ENCODE measurements around the gene CENATAC.
"Not testable (repeated sequence)": the region's sequence is repeated elsewhere in the genome, so short reads cannot be mapped to it uniquely, and the experiment has no call there.

CENATAC gene, protein sequence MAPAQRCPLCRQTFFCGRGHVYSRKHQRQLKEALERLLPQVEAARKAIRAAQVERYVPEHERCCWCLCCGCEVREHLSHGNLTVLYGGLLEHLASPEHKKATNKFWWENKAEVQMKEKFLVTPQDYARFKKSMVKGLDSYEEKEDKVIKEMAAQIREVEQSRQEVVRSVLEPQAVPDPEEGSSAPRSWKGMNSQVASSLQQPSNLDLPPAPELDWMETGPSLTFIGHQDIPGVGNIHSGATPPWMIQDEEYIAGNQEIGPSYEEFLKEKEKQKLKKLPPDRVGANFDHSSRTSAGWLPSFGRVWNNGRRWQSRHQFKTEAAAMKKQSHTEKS

DNA sequence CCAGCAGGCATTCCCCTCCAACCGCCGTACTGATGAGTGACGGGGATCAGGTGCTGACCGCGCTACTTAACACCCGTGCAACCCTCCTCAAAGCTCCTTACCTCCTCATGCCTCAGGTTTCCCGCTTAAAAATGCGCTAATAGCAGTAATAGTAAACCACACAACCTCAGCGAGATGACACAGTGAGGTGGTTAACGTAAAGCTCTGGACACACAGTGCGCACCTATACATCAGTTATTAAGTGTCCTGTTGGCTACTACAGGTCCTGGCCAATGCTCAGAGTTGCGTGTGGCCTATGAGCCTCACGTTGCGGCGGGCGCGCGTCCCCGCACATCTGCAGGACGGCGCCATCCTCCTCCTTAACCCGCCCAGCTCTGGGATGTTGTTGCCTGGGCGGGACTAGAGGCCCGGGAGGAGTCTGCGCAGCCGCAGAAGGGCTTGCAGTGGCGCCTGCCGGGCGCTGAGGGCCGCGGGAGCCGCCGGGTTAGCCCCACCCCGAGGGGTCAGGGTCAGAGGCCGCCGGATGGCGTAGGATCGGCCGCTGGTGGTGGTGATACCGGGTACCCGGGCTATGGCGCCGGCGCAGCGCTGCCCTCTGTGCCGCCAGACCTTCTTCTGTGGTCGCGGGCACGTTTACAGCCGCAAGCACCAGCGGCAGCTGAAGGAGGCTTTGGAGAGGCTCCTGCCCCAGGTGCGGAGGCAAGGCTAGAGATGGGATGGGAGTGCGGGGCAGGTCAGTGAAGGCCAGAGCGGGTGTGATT, at the start of gene CENATAC:
Gene CENATAC (plus strand): TSS at position 512 of the 761 bp plus-strand sequence. CDS start 60 bp downstream, at position 572.
- H3K79me2 ChIP-seq (ENCODE audit: control insufficient read depth, insufficient read depth, low read length, unreplicated experiment), result peaks cover 27% of the 10 kb centered on the region
- peak within 1 kb of the TSS; percentile 77 for H2AFZ ChIP-seq (ENCODE audit: low read length, unreplicated experiment)
- no peaks in the 10 kb centered on the region for H3K27me3 ChIP-seq (ENCODE audit: insufficient read depth, low read length)
- H3K36me3 ChIP-seq (ENCODE audit: insufficient read depth, low read length), result peaks cover 10% of the 10 kb centered on the region
- H3K27ac ChIP-seq (ENCODE audit: low read depth, low read length), result peak within 1 kb of the TSS; percentile 29
- peaks cover 24% of the 10 kb centered on the region for H3K4me1 ChIP-seq (ENCODE audit: control insufficient read depth, insufficient read depth, low read length, unreplicated experiment)
- peak within 1 kb of the TSS; percentile 88 for H3K4me3 ChIP-seq (ENCODE audit: low read depth, low read length)

DNA sequence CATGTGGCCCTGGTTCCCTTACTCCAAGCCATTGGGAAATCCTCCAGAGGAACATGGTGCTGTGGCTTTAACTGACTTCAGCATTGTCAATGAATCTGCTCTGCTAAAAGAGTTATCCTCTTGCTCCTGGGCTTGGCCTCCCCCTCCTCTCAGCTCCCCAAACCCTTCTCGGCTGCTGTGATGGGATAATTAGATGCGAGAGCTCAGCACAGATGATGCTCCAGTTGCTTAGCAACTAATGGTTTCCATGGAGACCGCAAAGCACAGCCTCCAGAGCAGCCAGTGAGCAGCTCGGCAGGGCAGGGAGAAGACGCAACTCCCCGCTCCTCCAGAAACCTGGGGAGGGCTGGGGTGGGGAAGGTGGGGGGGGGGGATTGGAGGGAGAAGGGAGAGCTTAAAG, 44.7 kb upstream of the CENATAC start:
- H3K79me2 ChIP-seq (ENCODE audit: control insufficient read depth, insufficient read depth, low read length, unreplicated experiment), result no peaks in the 10 kb centered on the region
- H2AFZ ChIP-seq (ENCODE audit: low read length, unreplicated experiment), result no peak overlapping the region
- no peak overlapping the region for H3K4me3 ChIP-seq (ENCODE audit: low read depth, low read length)

DNA sequence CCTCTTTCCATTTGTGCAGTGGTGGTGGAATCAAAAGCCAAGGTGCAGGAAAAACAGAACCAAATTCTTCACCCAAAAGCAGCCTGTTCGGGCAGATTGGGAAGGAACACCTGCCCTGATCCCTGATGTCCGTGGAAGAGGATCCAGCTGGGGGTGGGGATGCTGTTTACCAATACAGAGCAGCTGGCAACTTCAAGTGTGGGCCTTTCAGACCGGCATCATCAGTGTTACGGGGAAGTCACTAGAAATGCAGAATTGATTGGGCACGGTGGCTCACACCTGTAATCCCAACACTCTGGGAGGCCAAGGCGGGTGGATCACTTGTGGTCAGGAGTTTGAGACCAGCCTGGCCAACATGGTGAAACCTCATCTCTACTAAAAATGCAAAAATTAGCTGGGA, 44.0 kb upstream of the CENATAC start:
- H3K4me3 ChIP-seq (ENCODE audit: low read depth, low read length); H3K36me3 ChIP-seq (ENCODE audit: insufficient read depth, low read length); H3K79me2 ChIP-seq (ENCODE audit: control insufficient read depth, insufficient read depth, low read length, unreplicated experiment); H3K27me3 ChIP-seq (ENCODE audit: insufficient read depth, low read length); H2AFZ ChIP-seq (ENCODE audit: low read length, unreplicated experiment); H3K27ac ChIP-seq (ENCODE audit: low read depth, low read length); H3K4me1 ChIP-seq (ENCODE audit: control insufficient read depth, insufficient read depth, low read length, unreplicated experiment): not testable (repeated sequence)

More for the DNA sequence above, 44.7 kb upstream of the CENATAC start:
- Histone ChIP-seq H3K27ac (ENCODE audit: low read depth, low read length) (no peak overlapping the region), H3K36me3 (ENCODE audit: insufficient read depth, low read length) (no peaks in the 10 kb centered on the region), H3K27me3 (ENCODE audit: insufficient read depth, low read length) (peaks cover 9% of the 10 kb centered on the region; the same call in 1 of the 2 replicates), H3K4me1 (ENCODE audit: control insufficient read depth, insufficient read depth, low read length, unreplicated experiment) (no peaks in the 10 kb centered on the region)

DNA sequence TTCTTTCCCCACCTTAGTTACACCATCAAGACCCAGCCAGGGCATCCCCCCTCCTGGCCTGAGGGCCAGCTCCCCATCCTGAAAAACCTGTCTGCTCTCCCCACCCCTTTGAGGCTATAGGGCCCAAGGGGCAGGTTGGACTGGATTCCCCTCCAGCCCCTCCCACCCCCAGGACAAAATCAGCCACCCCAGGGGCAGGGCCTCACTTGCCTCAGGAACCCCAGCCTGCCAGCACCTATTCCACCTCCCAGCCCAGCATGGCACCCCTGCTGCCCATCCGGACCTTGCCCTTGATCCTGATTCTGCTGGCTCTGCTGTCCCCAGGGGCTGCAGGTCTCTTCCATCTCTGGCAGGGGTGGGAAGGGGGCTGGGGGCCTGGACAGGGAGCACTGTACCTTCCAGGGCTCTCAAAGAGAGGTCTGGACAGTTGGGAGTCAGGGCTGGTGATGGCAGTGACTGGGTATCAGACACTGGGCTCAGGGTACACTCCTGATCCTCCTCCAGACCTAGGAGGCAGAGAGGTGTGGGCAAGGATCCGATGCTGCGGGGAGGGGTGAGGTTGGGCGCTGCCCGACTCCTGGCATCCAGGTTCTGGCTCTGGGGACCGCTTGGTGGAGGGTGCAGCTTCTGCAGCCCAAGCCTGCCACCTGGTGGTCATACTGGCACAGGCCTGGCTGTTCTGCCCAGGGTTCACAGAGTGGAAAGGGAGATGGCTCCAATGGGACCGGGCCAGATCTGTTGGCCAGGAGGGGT, 41.7 kb upstream of the CENATAC start, which contains the start of gene UPK2:
Gene UPK2 (plus strand): TSS at position 205 of the 753 bp plus-strand sequence. CDS start 53 bp downstream, at position 258.
- H3K4me1 ChIP-seq (ENCODE audit: control insufficient read depth, insufficient read depth, low read length, unreplicated experiment), result no peaks in the 10 kb centered on the region
- no peak within 1 kb of the TSS for H3K4me3 ChIP-seq (ENCODE audit: low read depth, low read length)
- no peaks in the 10 kb centered on the region for H3K36me3 ChIP-seq (ENCODE audit: insufficient read depth, low read length)
- no peak within 1 kb of the TSS for H2AFZ ChIP-seq (ENCODE audit: low read length, unreplicated experiment)
- no peaks in the 10 kb centered on the region for H3K79me2 ChIP-seq (ENCODE audit: control insufficient read depth, insufficient read depth, low read length, unreplicated experiment)
- H3K27ac ChIP-seq (ENCODE audit: low read depth, low read length), result no peak within 1 kb of the TSS
- H3K27me3 ChIP-seq (ENCODE audit: insufficient read depth, low read length), result peaks cover 14% of the 10 kb centered on the region; the same call in 1 of the 2 replicates

DNA sequence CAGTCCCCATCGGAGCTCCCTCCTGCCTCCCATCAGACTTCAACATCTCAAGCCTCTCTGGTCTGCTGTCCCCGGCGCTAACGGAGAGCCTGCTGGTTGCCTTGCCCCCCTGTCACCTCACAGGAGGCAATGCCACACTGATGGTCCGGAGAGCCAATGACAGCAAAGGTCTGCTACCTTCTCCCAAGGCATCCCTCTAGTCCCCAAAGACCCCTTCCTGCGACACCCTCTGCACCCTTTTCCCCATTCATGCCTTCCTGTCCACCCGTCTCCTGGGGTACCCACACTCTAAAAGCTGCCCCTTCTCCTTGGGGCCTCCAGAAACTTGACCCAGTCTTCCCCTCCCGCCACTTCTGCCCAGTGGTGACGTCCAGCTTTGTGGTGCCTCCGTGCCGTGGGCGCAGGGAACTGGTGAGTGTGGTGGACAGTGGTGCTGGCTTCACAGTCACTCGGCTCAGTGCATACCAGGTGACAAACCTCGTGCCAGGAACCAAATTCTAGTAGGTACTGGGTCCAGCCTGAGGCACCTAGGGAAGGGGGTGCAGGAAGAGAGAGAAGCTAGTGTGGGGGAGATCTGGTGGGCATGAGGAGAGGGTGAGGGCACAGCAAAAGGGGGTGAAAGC, 41.0 kb upstream of the CENATAC start:
- no peak overlapping the region for H3K4me3 ChIP-seq (ENCODE audit: low read depth, low read length)
- H3K79me2 ChIP-seq (ENCODE audit: control insufficient read depth, insufficient read depth, low read length, unreplicated experiment), result no peaks in the 10 kb centered on the region
- H3K4me1 ChIP-seq (ENCODE audit: control insufficient read depth, insufficient read depth, low read length, unreplicated experiment), result no peaks in the 10 kb centered on the region
- no peak overlapping the region for H2AFZ ChIP-seq (ENCODE audit: low read length, unreplicated experiment)
- peaks cover 14% of the 10 kb centered on the region; the same call in 1 of the 2 replicates for H3K27me3 ChIP-seq (ENCODE audit: insufficient read depth, low read length)
- no peak overlapping the region for H3K27ac ChIP-seq (ENCODE audit: low read depth, low read length)
- H3K36me3 ChIP-seq (ENCODE audit: insufficient read depth, low read length), result no peaks in the 10 kb centered on the region

DNA sequence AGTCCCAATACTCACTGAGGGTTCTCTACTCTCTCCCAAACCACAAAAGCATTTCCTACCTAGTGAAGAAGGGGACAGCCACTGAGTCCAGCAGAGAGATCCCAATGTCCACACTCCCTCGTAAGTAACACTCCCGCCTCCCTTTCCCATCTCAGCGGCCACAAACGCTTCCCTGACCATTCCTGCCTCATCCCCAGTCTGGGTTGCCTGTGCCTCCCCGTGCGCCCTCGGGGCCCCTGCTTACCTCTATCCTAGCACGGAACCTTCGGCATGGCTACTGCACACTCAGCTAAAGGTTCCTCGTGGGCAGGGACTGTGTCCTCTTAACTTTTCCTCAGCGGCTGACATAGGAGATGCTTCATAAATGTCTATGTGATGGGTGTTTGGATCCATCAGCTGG, 40.4 kb upstream of the CENATAC start:
- Histone ChIP-seq H2AFZ (ENCODE audit: low read length, unreplicated experiment) (no peak overlapping the region), H3K4me1 (ENCODE audit: control insufficient read depth, insufficient read depth, low read length, unreplicated experiment) (no peaks in the 10 kb centered on the region), H3K27me3 (ENCODE audit: insufficient read depth, low read length) (peaks cover 14% of the 10 kb centered on the region; the same call in 1 of the 2 replicates), H3K27ac (ENCODE audit: low read depth, low read length) (no peak overlapping the region), H3K79me2 (ENCODE audit: control insufficient read depth, insufficient read depth, low read length, unreplicated experiment) (no peaks in the 10 kb centered on the region), H3K36me3 (ENCODE audit: insufficient read depth, low read length) (no peaks in the 10 kb centered on the region), H3K4me3 (ENCODE audit: low read depth, low read length) (no peak overlapping the region)

DNA sequence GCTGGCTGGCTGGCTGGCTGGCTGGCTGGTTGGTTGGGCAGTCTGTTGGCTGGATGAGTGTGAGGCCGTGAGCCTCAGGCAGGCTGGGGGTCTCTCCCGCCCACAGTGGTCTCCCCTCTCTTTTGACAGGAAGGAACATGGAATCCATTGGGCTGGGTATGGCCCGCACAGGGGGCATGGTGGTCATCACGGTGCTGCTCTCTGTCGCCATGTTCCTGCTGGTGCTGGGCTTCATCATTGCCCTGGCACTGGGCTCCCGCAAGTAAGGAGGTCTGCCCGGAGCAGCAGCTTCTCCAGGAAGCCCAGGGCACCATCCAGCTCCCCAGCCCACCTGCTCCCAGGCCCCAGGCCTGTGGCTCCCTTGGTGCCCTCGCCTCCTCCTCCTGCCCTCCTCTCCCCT, 40.0 kb upstream of the CENATAC start:
- H3K36me3 ChIP-seq (ENCODE audit: insufficient read depth, low read length), result no peaks in the 10 kb centered on the region
- peaks cover 13% of the 10 kb centered on the region; the same call in 1 of the 2 replicates for H3K27me3 ChIP-seq (ENCODE audit: insufficient read depth, low read length)
- no peaks in the 10 kb centered on the region for H3K79me2 ChIP-seq (ENCODE audit: control insufficient read depth, insufficient read depth, low read length, unreplicated experiment)
- H3K4me1 ChIP-seq (ENCODE audit: control insufficient read depth, insufficient read depth, low read length, unreplicated experiment), result no peaks in the 10 kb centered on the region
- H3K4me3 ChIP-seq (ENCODE audit: low read depth, low read length), result no peak overlapping the region
- H3K27ac ChIP-seq (ENCODE audit: low read depth, low read length), result no peak overlapping the region
- H2AFZ ChIP-seq (ENCODE audit: low read length, unreplicated experiment), result no peak overlapping the region

DNA sequence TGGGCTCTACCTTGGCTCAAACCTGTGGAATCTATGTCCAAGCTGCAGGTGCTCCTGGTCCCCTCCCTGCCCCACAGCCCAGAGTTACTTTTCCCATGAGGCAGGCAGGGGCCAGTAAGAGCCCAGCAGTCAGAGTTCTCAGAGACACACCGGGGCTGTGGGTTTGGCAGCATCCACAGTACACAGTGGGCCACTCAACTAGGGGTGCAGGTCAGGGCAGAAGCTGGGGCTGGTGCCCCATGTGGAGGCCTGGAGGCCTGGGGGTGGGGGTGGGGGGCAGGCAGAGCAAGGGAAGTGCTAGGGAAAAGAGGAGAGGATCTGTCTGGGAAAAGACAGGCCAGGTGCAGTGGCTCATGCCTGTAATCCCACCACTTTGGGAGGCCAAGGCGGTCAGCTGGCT, 39.4 kb upstream of the CENATAC start:
- H3K4me1 ChIP-seq (ENCODE audit: control insufficient read depth, insufficient read depth, low read length, unreplicated experiment), result no peaks in the 10 kb centered on the region
- H2AFZ ChIP-seq (ENCODE audit: low read length, unreplicated experiment), result no peak overlapping the region
- no peak overlapping the region for H3K27ac ChIP-seq (ENCODE audit: low read depth, low read length)
- H3K36me3 ChIP-seq (ENCODE audit: insufficient read depth, low read length), result no peaks in the 10 kb centered on the region
- peaks cover 8% of the 10 kb centered on the region; the same call in 1 of the 2 replicates for H3K27me3 ChIP-seq (ENCODE audit: insufficient read depth, low read length)
- H3K79me2 ChIP-seq (ENCODE audit: control insufficient read depth, insufficient read depth, low read length, unreplicated experiment), result no peaks in the 10 kb centered on the region
- no peak overlapping the region for H3K4me3 ChIP-seq (ENCODE audit: low read depth, low read length)

DNA sequence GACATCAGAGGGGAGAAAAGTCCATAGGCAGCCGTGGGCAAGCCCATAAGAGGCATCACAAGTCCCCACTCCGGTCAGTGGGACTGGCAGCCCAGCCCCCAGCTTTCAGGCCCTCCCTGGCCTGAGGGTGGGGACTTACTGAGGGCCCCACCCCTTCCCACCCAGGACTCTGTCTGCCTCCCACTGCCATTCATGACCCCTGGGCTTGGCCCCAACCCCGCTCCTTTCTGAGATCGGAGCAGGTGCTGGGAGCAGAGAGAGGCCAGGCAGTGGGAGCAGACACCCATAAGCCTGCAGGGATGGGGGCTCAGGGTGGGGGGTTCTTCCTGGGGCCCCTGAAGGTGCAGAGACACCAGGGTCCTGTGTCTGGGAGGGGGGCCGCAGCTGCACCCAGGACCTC, 36.7 kb upstream of the CENATAC start:
- no peaks in the 10 kb centered on the region for H3K36me3 ChIP-seq (ENCODE audit: insufficient read depth, low read length)
- no peak overlapping the region for H2AFZ ChIP-seq (ENCODE audit: low read length, unreplicated experiment)
- H3K4me3 ChIP-seq (ENCODE audit: low read depth, low read length), result no peak overlapping the region
- no peaks in the 10 kb centered on the region for H3K4me1 ChIP-seq (ENCODE audit: control insufficient read depth, insufficient read depth, low read length, unreplicated experiment)
- 0 out of 2 replicates have a peak, but pooled peaks cover 6% of the 10 kb centered on the region for H3K27me3 ChIP-seq (ENCODE audit: insufficient read depth, low read length)
- H3K79me2 ChIP-seq (ENCODE audit: control insufficient read depth, insufficient read depth, low read length, unreplicated experiment), result no peaks in the 10 kb centered on the region
- H3K27ac ChIP-seq (ENCODE audit: low read depth, low read length), result no peak overlapping the region

DNA sequence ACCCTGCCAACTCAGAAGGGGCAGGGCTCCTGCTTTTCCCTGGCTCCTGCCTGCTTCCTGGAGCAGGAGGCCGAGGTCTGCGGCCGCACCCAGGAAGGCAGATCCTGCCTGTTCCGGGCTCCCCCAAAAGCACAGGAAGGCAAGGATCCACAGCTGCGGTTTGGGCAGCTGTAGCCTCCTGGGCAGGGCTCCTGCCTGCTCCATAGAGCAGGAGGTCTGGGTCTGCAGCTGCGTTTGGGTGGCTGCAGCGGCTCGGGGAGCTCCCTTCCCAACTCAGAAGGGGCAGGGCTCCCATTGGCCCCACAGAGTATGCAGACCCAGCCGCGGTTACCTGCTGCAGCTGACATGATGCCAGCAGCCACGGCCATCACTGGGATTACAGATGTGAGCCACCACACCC, 36.3 kb upstream of the CENATAC start:
- 0 out of 2 replicates have a peak, but pooled peaks cover 6% of the 10 kb centered on the region for H3K27me3 ChIP-seq (ENCODE audit: insufficient read depth, low read length)
- H3K27ac ChIP-seq (ENCODE audit: low read depth, low read length), result no peak overlapping the region
- H3K4me3 ChIP-seq (ENCODE audit: low read depth, low read length), result no peak overlapping the region
- no peaks in the 10 kb centered on the region for H3K4me1 ChIP-seq (ENCODE audit: control insufficient read depth, insufficient read depth, low read length, unreplicated experiment)
- H3K79me2 ChIP-seq (ENCODE audit: control insufficient read depth, insufficient read depth, low read length, unreplicated experiment), result no peaks in the 10 kb centered on the region
- H3K36me3 ChIP-seq (ENCODE audit: insufficient read depth, low read length), result no peaks in the 10 kb centered on the region
- H2AFZ ChIP-seq (ENCODE audit: low read length, unreplicated experiment), result no peak overlapping the region

Data from ACC112 (cell line).